Erythroblast (primary cell): ENCODE measurements around the gene SNRK.

Experiments used
- GATA1 ChIP-seq: IDR thresholded peaks from 2 replicates; pipeline ENCODE4 v1.6.1; 2011; ENCODE audit warnings: low read depth, mild to moderate bottlenecking, control low read depth, low read length, moderate library complexity
- POLR2A ChIP-seq: IDR thresholded peaks from 2 replicates; pipeline ENCODE4 v1.6.1; 2011; ENCODE audit warnings: mild to moderate bottlenecking, low read length

GRCh38 chr3:43389388-43390254 lies 103.3 kb downstream of the SNRK start:
- TF ChIP-seq POLR2A (no peak), GATA1 (no peak)
